IMR-90 (cell line): ENCODE results near the gene PGLYRP3. TPM values are rescaled to one million over a fixed set of nuclear protein-coding genes. Genes with fewer than 3 reads are reported as not detected.
A peak's percentile ranks its signal among the peaks of the same experiment; 100 is the strongest.

Source experiments
- ATAC-seq: fragments of 200-7000 bp; cut with Tn5 transposase; 2 replicates; pipeline ENCODE4 v1.9.1; 2020; ENCODE audit warnings: low read depth, mild to moderate bottlenecking, moderate library complexity
- BruUV-seq: library from RNA; stranded (reverse); fragments of 400-500 nt; replicated peaks from 2 replicates; lab custom pipeline; 2021; lab: Mats Ljungman, UMichigan
- CTCF ChIA-PET: fragments of 300-600 bp; formaldehyde crosslinking; extraction: SDS; loops from one replicate; lab custom pipeline; 2021; ENCODE audit warnings: antibody characterized with exemption; lab: Yijun Ruan, JAX
- POLR2A ChIA-PET: fragments of 300-600 bp; sonication (Branson Sonifier 250); formaldehyde crosslinking; loops from one replicate; lab custom pipeline; 2022; ENCODE audit warnings: antibody characterized with exemption; ENCODE audit not compliant: unreplicated experiment; lab: Charles Lee
- DNase-seq: peaks from one replicate; pipeline ENCODE4 v3.0.0; 2013
- H2AFZ ChIP-seq: replicated peaks from 2 replicates; pipeline ENCODE3; 2013; ENCODE audit warnings: low read length, mild to moderate bottlenecking; ENCODE audit not compliant: poor library complexity
- H2AK5ac ChIP-seq: 2 replicates; pipeline ENCODE4 v1.6.1; 2013; ENCODE audit warnings: low read depth, low read length, inconsistent platforms
- H2AK9ac ChIP-seq: replicated peaks from 2 replicates; pipeline ENCODE3; 2013; ENCODE audit warnings: mild to moderate bottlenecking, low read depth, low read length, moderate library complexity; ENCODE audit not compliant: poor library complexity
- H2BK120ac ChIP-seq: 2 replicates; pipeline ENCODE4 v1.6.1; 2013; ENCODE audit warnings: low read depth, low read length, inconsistent platforms
- H2BK15ac ChIP-seq: 3 replicates; pipeline ENCODE4 v1.6.1; 2013; ENCODE audit warnings: low read depth, low read length, inconsistent platforms
- H2BK20ac ChIP-seq: 2 replicates; pipeline ENCODE4 v1.6.1; 2013; ENCODE audit warnings: low read depth, mild to moderate bottlenecking, inconsistent platforms, low read length, moderate library complexity
- H2BK5ac ChIP-seq: 2 replicates; pipeline ENCODE4 v1.6.1; 2013; ENCODE audit warnings: mild to moderate bottlenecking, low read depth, low read length, inconsistent platforms; ENCODE audit not compliant: poor library complexity, severe bottlenecking
- H3K14ac ChIP-seq: replicated peaks from 2 replicates; pipeline ENCODE4 v1.6.1; 2013; ENCODE audit warnings: low read depth, low read length, inconsistent platforms
- H3K18ac ChIP-seq: 2 replicates; pipeline ENCODE4 v1.6.1; 2013; ENCODE audit warnings: low read depth, low read length, control low read depth
- H3K23ac ChIP-seq: 2 replicates; pipeline ENCODE4 v1.6.1; 2013; ENCODE audit warnings: low read depth, low read length, inconsistent platforms
- H3K27ac ChIP-seq: 2 replicates; pipeline ENCODE4 v1.5.1; 2013; ENCODE audit warnings: mild to moderate bottlenecking, control low read depth, low read length; ENCODE audit not compliant: insufficient read depth
- H3K27me3 ChIP-seq: 2 replicates; pipeline ENCODE4 v1.6.1; 2013; ENCODE audit warnings: low read length; ENCODE audit not compliant: control insufficient read depth, insufficient read depth
- H3K36me3 ChIP-seq: 2 replicates; pipeline ENCODE4 v1.6.1; 2013; ENCODE audit warnings: low read length, mixed read lengths; ENCODE audit not compliant: control insufficient read depth, insufficient read depth
- H3K4ac ChIP-seq: 2 replicates; pipeline ENCODE4 v1.6.1; 2013; ENCODE audit warnings: low read depth, low read length, inconsistent platforms
- H3K4me1 ChIP-seq: 2 replicates; pipeline ENCODE4 v1.6.1; 2013; ENCODE audit warnings: low read length, mixed read lengths; ENCODE audit not compliant: control insufficient read depth, insufficient read depth
- H3K4me2 ChIP-seq: 2 replicates; pipeline ENCODE4 v1.6.1; 2013; ENCODE audit warnings: low read depth, mild to moderate bottlenecking, control low read depth, low read length, moderate library complexity
- H3K4me3 ChIP-seq: 2 replicates; pipeline ENCODE4 v1.5.1; 2013; ENCODE audit warnings: low read depth, mild to moderate bottlenecking, control low read depth, low read length, moderate library complexity; ENCODE audit not compliant: insufficient read depth
- H3K56ac ChIP-seq: 2 replicates; pipeline ENCODE4 v1.6.1; 2013; ENCODE audit warnings: low read length, inconsistent platforms; ENCODE audit not compliant: insufficient read depth; ENCODE audit errors: extremely low read depth
- H3K79me1 ChIP-seq, 2 experiments: 2 replicates each; pipeline ENCODE4 v1.6.1; 2013; ENCODE audit warnings: low read length in 2 of 2, inconsistent platforms in 1 of 2, low read depth in 1 of 2
- H3K9ac ChIP-seq: 2 replicates; pipeline ENCODE4 v1.6.1; 2013; ENCODE audit warnings: low read depth, low read length, control low read depth
- H3K9me1 ChIP-seq: 2 replicates; pipeline ENCODE4 v1.6.1; 2013; ENCODE audit warnings: low read length, inconsistent platforms; ENCODE audit not compliant: insufficient read depth
- H3K9me3 ChIP-seq: 2 replicates; pipeline ENCODE4 v1.6.1; 2013; ENCODE audit warnings: low read length; ENCODE audit not compliant: control insufficient read depth, insufficient read depth
- H4K20me1 ChIP-seq: 2 replicates; pipeline ENCODE4 v1.6.1; 2013; ENCODE audit warnings: low read length, inconsistent platforms; ENCODE audit not compliant: insufficient read depth
- H4K5ac ChIP-seq: 2 replicates; pipeline ENCODE4 v1.6.1; 2013; ENCODE audit warnings: mild to moderate bottlenecking, low read depth, low read length, control low read depth
- H4K8ac ChIP-seq, 2 experiments: 2 replicates each; pipeline ENCODE4 v1.6.1; 2013; ENCODE audit warnings: low read depth in 2 of 2, low read length in 2 of 2, control low read depth in 1 of 2, inconsistent platforms in 1 of 2
- H4K91ac ChIP-seq: 2 replicates; pipeline ENCODE4 v1.6.1; 2013; ENCODE audit warnings: low read depth, low read length, inconsistent platforms; ENCODE audit not compliant: insufficient read depth
- BHLHE40 ChIP-seq: fragments of 150-350 bp; IDR thresholded peaks from 2 replicates; pipeline ENCODE4 v1.6.1; 2016; ENCODE audit warnings: mild to moderate bottlenecking, low read depth, low read length
- CHD1 ChIP-seq: IDR thresholded peaks from 2 replicates; pipeline ENCODE4 v1.6.1; 2012; ENCODE audit warnings: low read depth, low read length, improper control_type of control experiment
- MAFK ChIP-seq: IDR thresholded peaks from 2 replicates; pipeline ENCODE4 v1.6.1; 2012; ENCODE audit warnings: low read depth, low read length, improper control_type of control experiment
- MAZ ChIP-seq: IDR thresholded peaks from 2 replicates; pipeline ENCODE4 v1.6.1; 2012; ENCODE audit warnings: low read depth, mild to moderate bottlenecking, low read length, improper control_type of control experiment, moderate library complexity, borderline replicate concordance
- SMC3 ChIP-seq: fragments of 150-350 bp; IDR thresholded peaks from 2 replicates; pipeline ENCODE4 v1.6.1; 2016; ENCODE audit warnings: low read depth, mild to moderate bottlenecking, antibody characterized with exemption, low read length, moderate library complexity
- WGBS, 2 experiments: methylation state at CpG; one replicate each; pipeline versions ENCODE4 v1.1.5 to v1.1.7; 2013; ENCODE audit warnings: missing lambda C conversion rate in 2 of 2; ENCODE audit not compliant: insufficient read length in 1 of 2; ENCODE audit errors: extremely low coverage in 2 of 2; 5-methylcytosine and 5-hydroxymethylcytosine counted together
- dilution Hi-C: fragments of 300-500 bp; cut with HindIII; formaldehyde crosslinking; loops from one replicate; pipeline ENCODE4 v1.14.3; 2018; ENCODE audit warnings: low sequenced_read_pairs; ENCODE audit not compliant: unreplicated experiment
- in situ Hi-C: fragments of 300-500 bp; cut with MboI; formaldehyde crosslinking; loops from 3 replicates; pipeline ENCODE4 v1.14.3; 2019; ENCODE audit warnings: low sequenced_read_pairs, inconsistent platforms, mixed read lengths
- intact Hi-C: fragments of 100-400 bp; cut with micrococcal nuclease; formaldehyde crosslinking; loops from 2 replicates; pipeline ENCODE4 v1.10.0; 2022
- polyA plus RNA-seq, 3 experiments: library from polyadenylated mRNA; depleted of rRNA; stranded (reverse); fragments of >200 nt; gene quantifications; 2 replicates each; pipeline ENCODE4 v1.2.3, GENCODE V29; 2012; ENCODE audit warnings: low replicate concordance in 1 of 3
- total RNA-seq: library from RNA; depleted of rRNA; stranded (reverse); fragments of >200 nt; gene quantifications from 2 replicates; pipeline ENCODE4 v1.2.3, GENCODE V29; 2012

Gene PGLYRP3
- total and polyA plus RNA-seq, 2 of the 4 experiments (the other 2 are of a cell fraction), result not detected

- H4K91ac ChIP-seq, result no peak overlapping the region
- H3K14ac ChIP-seq, result no peak overlapping the region
- no peak overlapping the region for H3K56ac ChIP-seq
- H3K27ac ChIP-seq, result no peak overlapping the region
- no peaks in the 10 kb centered on the region for H3K79me1 ChIP-seq
- H2BK5ac ChIP-seq, result no peak overlapping the region
- ChIA-PET POLR2A (no interaction called here), CTCF (no interaction called here)
- no peaks in the 10 kb centered on the region for H3K9me1 ChIP-seq
- no peak overlapping the region for H2AFZ ChIP-seq
- no peaks in the 10 kb centered on the region for H3K36me3 ChIP-seq
- no peak overlapping the region for H3K18ac ChIP-seq
- H3K4me3 ChIP-seq, result no peak overlapping the region
- no TSS peak for BruUV-seq
- WGBS, 2 experiments, result 20% methylated on average over 1 of the region's 45 CpGs; no CpG with 5 or more reads in 1 of the 2 experiments
- no peak overlapping the region for H2AK9ac ChIP-seq
- TF ChIP-seq MAFK, result no peak
- TF ChIP-seq MAZ, result no peak
- no peak for TF ChIP-seq SMC3
- TF ChIP-seq BHLHE40, result no peak
- no peak for TF ChIP-seq CHD1
- no peak for DNase-seq
- no peaks in the 10 kb centered on the region for H3K9me3 ChIP-seq
- H2AK5ac ChIP-seq, result no peak overlapping the region
- H3K4me1 ChIP-seq, result no peaks in the 10 kb centered on the region
- no peak overlapping the region for H2BK20ac ChIP-seq
- no peak overlapping the region for H2BK120ac ChIP-seq
- dilution Hi-C loops (no loop called here), intact Hi-C loops (no loop called here), in situ Hi-C loops (no loop called here)
- no peak overlapping the region for H3K23ac ChIP-seq
- H3K4me2 ChIP-seq, result no peak overlapping the region
- peak; percentile 38 for ATAC-seq
- no peak overlapping the region for H2BK15ac ChIP-seq
- no peaks in the 10 kb centered on the region for H4K20me1 ChIP-seq
- H3K9ac ChIP-seq, result no peak overlapping the region
- H3K4ac ChIP-seq, result no peak overlapping the region
- no peak overlapping the region for H4K8ac ChIP-seq
- H3K27me3 ChIP-seq, result peaks cover 27% of the 10 kb centered on the region
- no peak overlapping the region for H4K5ac ChIP-seq
Observed at GRCh38 chr1:153260585-153261280, 52.0 kb downstream of the PGLYRP3 start.
